ENCODE results near the gene POGLUT3. TPM values are rescaled to one million over a fixed set of nuclear protein-coding genes. Genes with fewer than 3 reads are reported as not detected.

The POGLUT3 gene, protein sequence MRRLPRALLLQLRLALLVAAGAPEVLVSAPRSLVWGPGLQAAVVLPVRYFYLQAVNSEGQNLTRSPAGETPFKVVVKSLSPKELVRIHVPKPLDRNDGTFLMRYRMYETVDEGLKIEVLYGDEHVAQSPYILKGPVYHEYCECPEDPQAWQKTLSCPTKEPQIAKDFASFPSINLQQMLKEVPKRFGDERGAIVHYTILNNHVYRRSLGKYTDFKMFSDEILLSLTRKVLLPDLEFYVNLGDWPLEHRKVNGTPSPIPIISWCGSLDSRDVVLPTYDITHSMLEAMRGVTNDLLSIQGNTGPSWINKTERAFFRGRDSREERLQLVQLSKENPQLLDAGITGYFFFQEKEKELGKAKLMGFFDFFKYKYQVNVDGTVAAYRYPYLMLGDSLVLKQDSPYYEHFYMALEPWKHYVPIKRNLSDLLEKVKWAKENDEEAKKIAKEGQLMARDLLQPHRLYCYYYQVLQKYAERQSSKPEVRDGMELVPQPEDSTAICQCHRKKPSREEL
- 0.10 and 0.31 TPM in 2 replicates for polyA plus RNA-seq
- polyA minus RNA-seq: 0.24 and 0.46 TPM in 2 replicates

GRCh38 chr11:108498046-108498815 lies at the start of gene POGLUT3:
Gene POGLUT3 (minus strand): TSS chr11:108498384. CDS start chr11:108498366, 18 bp downstream.
- H3K4me2 ChIP-seq (ENCODE audit: low read length): no peak within 1 kb of the TSS
- H3K9ac ChIP-seq (ENCODE audit: low read length): peak within 1 kb of the TSS; percentile 28
- no peaks in the 10 kb centered on the region for H3F3A ChIP-seq (ENCODE audit: insufficient read depth, low read length, poor library complexity, severe bottlenecking)
- no peaks in the 10 kb centered on the region for H3K79me2 ChIP-seq (replicated peaks; ENCODE audit: insufficient read depth, low read length)
- H4K20me1 ChIP-seq (ENCODE audit: insufficient read depth): no peaks in the 10 kb centered on the region
- peaks cover 19% of the 10 kb centered on the region for H3K27me3 ChIP-seq (ENCODE audit: insufficient read depth, low read depth, low read length)
- TF ChIP-seq EZH2 (IDR thresholded peaks at IDR 0.05; ENCODE audit: borderline replicate concordance, insufficient read depth, low read length, poor library complexity, severe bottlenecking): no peak
- TF ChIP-seq, protein P1, sequence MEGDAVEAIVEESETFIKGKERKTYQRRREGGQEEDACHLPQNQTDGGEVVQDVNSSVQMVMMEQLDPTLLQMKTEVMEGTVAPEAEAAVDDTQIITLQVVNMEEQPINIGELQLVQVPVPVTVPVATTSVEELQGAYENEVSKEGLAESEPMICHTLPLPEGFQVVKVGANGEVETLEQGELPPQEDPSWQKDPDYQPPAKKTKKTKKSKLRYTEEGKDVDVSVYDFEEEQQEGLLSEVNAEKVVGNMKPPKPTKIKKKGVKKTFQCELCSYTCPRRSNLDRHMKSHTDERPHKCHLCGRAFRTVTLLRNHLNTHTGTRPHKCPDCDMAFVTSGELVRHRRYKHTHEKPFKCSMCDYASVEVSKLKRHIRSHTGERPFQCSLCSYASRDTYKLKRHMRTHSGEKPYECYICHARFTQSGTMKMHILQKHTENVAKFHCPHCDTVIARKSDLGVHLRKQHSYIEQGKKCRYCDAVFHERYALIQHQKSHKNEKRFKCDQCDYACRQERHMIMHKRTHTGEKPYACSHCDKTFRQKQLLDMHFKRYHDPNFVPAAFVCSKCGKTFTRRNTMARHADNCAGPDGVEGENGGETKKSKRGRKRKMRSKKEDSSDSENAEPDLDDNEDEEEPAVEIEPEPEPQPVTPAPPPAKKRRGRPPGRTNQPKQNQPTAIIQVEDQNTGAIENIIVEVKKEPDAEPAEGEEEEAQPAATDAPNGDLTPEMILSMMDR (IDR thresholded peaks at IDR 0.05; ENCODE audit: poor library complexity, severe bottlenecking): peak; percentile 10
- no peak for TF ChIP-seq EP300 (conservative IDR thresholded peaks at IDR 0.05; ENCODE audit: poor library complexity, severe bottlenecking)
- no peak for TF ChIP-seq MXI1 (conservative IDR thresholded peaks at IDR 0.05; ENCODE audit: poor library complexity, severe bottlenecking)
- TF ChIP-seq POLR2AphosphoS5 (IDR thresholded peaks at IDR 0.05): no peak
- no peak for TF ChIP-seq REST (IDR thresholded peaks at IDR 0.05; ENCODE audit: borderline replicate concordance)
- H3K9me3 ChIP-seq (ENCODE audit: low read length): no peaks in the 10 kb centered on the region
- no peak within 1 kb of the TSS for H3K27ac ChIP-seq (ENCODE audit: low read length)
- H3K4me3 ChIP-seq (ENCODE audit: low read length): peak within 1 kb of the TSS; percentile 67
- no peak within 1 kb of the TSS for H2AFZ ChIP-seq (ENCODE audit: low read depth, low read length)
- H3K9me2 ChIP-seq (ENCODE audit: insufficient read depth, low read length): no peaks in the 10 kb centered on the region
- H3K36me3 ChIP-seq (ENCODE audit: insufficient read depth, low read length): no peaks in the 10 kb centered on the region

GRCh38 chr11:108545909-108546501 lies 47.8 kb upstream of the POGLUT3 start:
- Histone ChIP-seq H3K4me3 (ENCODE audit: low read length) (no peak overlapping the region), H3K27ac (ENCODE audit: low read length) (no peak overlapping the region), H3K9me3 (ENCODE audit: low read length) (no peaks in the 10 kb centered on the region), H2AFZ (ENCODE audit: low read depth, low read length) (no peak overlapping the region), H3K9ac (ENCODE audit: low read length) (no peak overlapping the region), H4K20me1 (ENCODE audit: insufficient read depth) (no peaks in the 10 kb centered on the region), H3K79me2 (replicated peaks; ENCODE audit: insufficient read depth, low read length) (no peaks in the 10 kb centered on the region), H3K9me2 (ENCODE audit: insufficient read depth, low read length) (no peaks in the 10 kb centered on the region), H3K4me2 (ENCODE audit: low read length) (no peak overlapping the region), H3K36me3 (ENCODE audit: insufficient read depth, low read length) (no peaks in the 10 kb centered on the region), H3F3A (ENCODE audit: insufficient read depth, low read length, poor library complexity, severe bottlenecking) (no peaks in the 10 kb centered on the region), H3K27me3 (ENCODE audit: insufficient read depth, low read depth, low read length) (no peaks in the 10 kb centered on the region)
- TF ChIP-seq REST (IDR thresholded peaks at IDR 0.05; ENCODE audit: borderline replicate concordance): no peak
- no peak for TF ChIP-seq TAF1 (IDR thresholded peaks at IDR 0.05; ENCODE audit: low read depth)
- no peak for TF ChIP-seq MXI1 (conservative IDR thresholded peaks at IDR 0.05; ENCODE audit: poor library complexity, severe bottlenecking)
- no peak for TF ChIP-seq SMC3 (conservative IDR thresholded peaks at IDR 0.05; ENCODE audit: poor library complexity)
- no peak for TF ChIP-seq RAD21 (conservative IDR thresholded peaks at IDR 0.05)
- no peak for TF ChIP-seq EZH2 (IDR thresholded peaks at IDR 0.05; ENCODE audit: borderline replicate concordance, insufficient read depth, low read length, poor library complexity, severe bottlenecking)
- TF ChIP-seq, protein P1 (IDR thresholded peaks at IDR 0.05; ENCODE audit: poor library complexity, severe bottlenecking): no peak
- TF ChIP-seq POLR2AphosphoS5 (IDR thresholded peaks at IDR 0.05): no peak
- no peak for TF ChIP-seq EP300 (conservative IDR thresholded peaks at IDR 0.05; ENCODE audit: poor library complexity, severe bottlenecking)

Data from neural cell (in vitro differentiated cells).